ENCODE results near the gene SLC10A1. TPM values are rescaled to one million over a fixed set of nuclear protein-coding genes. Genes with fewer than 3 reads are reported as not detected.
A peak's percentile ranks its signal among the peaks of the same experiment; 100 is the strongest.
"Not testable (repeated sequence)": the region's sequence is repeated elsewhere in the genome, so short reads cannot be mapped to it uniquely, and the experiment has no call there.

The SLC10A1 gene
- total RNA-seq, 4 donors from 2014 or later = not detected

DNA sequence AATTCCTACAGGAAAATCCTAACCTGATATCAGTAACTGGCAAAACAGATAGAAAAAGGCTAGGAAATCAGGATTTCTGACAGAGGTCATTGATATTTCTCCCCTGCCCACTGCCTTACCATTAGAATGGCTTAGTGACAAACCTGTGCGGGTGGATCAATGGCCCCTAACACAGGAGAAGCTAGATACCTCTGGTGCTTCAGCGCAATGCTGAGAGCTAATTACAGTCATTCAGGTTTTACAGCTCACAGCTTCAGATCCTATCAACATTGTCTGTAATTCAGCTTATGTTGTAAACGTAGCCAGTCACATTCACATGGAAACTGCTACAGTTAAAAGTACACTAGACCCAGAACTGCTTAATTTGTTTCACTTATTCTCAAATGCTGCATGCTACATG lies 17.4 kb upstream of the SLC10A1 start:
- no peak for TF ChIP-seq CTCF (IDR thresholded peaks at IDR 0.05)
- no peak for TF ChIP-seq POLR2A (IDR thresholded peaks at IDR 0.05)
- DNase-seq (ENCODE audit: low spot score in 2 of 2) = no peak
- no peak overlapping the region for H3K4me3 ChIP-seq (ENCODE audit: low read depth, poor library complexity, severe bottlenecking)
- 43 to 50% methylated on average over 3 of the region's 3 CpGs for WGBS, 2 donors
- intact Hi-C loops (cut with DNase I; ENCODE audit: low total_unique reads) = no loop called here

DNA sequence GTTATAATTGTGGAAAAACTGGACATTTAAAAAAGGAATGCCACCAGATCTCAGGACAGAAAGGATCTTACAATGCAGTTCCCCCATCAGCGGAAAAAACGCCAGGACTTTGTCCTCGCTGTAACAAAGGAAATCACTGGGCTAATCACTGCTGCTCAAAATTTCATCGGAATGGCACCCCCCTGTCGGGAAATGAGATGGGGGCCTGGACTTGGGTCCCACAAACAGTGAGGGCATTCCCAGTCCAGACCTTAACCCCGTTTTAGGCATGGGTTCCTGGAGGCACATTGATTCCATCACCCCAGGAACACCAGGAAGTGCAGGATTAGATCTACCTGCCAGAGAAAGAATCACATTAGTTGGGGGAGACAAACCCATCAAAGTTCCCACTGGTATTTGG lies 16.3 kb upstream of the SLC10A1 start:
- intact Hi-C loops (cut with DNase I; ENCODE audit: low total_unique reads) = not testable (repeated sequence)

DNA sequence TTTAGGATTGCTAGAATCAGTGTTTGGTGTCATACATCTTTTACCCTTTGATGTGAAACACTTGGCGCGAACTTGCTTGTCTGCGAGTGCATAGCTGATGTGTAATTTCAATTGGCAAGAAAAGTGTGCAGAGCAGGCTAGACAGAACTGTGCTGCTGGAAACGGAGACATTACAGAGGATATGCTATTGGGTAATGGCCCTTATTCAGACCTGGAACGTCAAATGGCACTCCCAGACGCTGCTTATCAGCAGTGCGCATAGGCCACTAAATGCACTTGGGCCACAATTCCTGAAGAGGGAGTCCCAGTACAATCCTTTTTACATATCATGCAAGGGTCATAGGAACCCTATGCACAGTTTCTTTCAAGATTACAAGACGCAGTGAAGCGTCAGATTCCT lies 15.7 kb upstream of the SLC10A1 start:
- intact Hi-C loops (cut with DNase I; ENCODE audit: low total_unique reads) = no loop called here
- WGBS, 2 donors = 50 to 53% methylated on average over 9 of the region's 9 CpGs

More for the DNA sequence above, 16.3 kb upstream of the SLC10A1 start:
- WGBS, 2 donors = 76 to 79% methylated on average over 6 of the region's 6 CpGs
- peak in 1 of 2 donors; percentile 23 for DNase-seq (ENCODE audit: low spot score in 2 of 2)
- not testable (repeated sequence) for H3K4me3 ChIP-seq (ENCODE audit: low read depth, poor library complexity, severe bottlenecking)

DNA sequence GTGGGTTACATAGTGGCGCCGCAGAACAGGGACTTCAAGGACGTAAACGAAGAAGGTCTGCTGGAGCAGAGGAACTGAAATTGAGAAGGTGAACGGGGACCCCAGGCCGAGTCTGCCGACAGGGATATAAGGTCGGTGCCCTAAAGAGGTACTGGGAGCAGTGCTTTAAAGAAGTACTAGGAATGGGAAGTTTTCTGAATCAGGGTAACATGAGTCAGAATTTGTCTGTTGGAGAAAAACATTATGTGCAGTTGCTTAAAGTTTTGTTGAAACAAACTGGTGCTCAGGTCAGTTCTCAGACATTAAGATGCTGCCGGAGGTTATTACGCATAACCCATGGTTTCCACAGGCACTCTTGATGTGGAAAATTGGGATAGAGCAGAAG lies 14.8 kb upstream of the SLC10A1 start:
- TF ChIP-seq CTCF (IDR thresholded peaks at IDR 0.05) = no peak
- no peak for TF ChIP-seq POLR2A (IDR thresholded peaks at IDR 0.05)
- no peak overlapping the region for H3K4me3 ChIP-seq (ENCODE audit: low read depth, poor library complexity, severe bottlenecking)
- intact Hi-C loops (cut with DNase I; ENCODE audit: low total_unique reads) = no loop called here
- no peak for DNase-seq (ENCODE audit: low spot score in 2 of 2)
- WGBS, 2 donors = 89 to 93% methylated on average over 10 of the region's 10 CpGs

More for the DNA sequence above, 15.7 kb upstream of the SLC10A1 start:
- TF ChIP-seq POLR2A (IDR thresholded peaks at IDR 0.05) (no peak), CTCF (IDR thresholded peaks at IDR 0.05) (no peak)
- DNase-seq (ENCODE audit: low spot score in 2 of 2) = peak in 1 of 2 donors; percentile 37
- H3K4me3 ChIP-seq (ENCODE audit: low read depth, poor library complexity, severe bottlenecking) = no peak overlapping the region

GRCh38 chr14:69811227-69811867 lies 14.3 kb upstream of the SLC10A1 start:
- intact Hi-C loops (cut with DNase I; ENCODE audit: low total_unique reads) = no loop called here
- H3K4me3 ChIP-seq (ENCODE audit: low read depth, poor library complexity, severe bottlenecking) = no peak overlapping the region
- WGBS, 2 donors = 73 to 77% methylated on average over 13 of the region's 13 CpGs
- DNase-seq (ENCODE audit: low spot score in 2 of 2) = no peak
- TF ChIP-seq POLR2A (IDR thresholded peaks at IDR 0.05) = no peak
- TF ChIP-seq CTCF (IDR thresholded peaks at IDR 0.05) = no peak

DNA sequence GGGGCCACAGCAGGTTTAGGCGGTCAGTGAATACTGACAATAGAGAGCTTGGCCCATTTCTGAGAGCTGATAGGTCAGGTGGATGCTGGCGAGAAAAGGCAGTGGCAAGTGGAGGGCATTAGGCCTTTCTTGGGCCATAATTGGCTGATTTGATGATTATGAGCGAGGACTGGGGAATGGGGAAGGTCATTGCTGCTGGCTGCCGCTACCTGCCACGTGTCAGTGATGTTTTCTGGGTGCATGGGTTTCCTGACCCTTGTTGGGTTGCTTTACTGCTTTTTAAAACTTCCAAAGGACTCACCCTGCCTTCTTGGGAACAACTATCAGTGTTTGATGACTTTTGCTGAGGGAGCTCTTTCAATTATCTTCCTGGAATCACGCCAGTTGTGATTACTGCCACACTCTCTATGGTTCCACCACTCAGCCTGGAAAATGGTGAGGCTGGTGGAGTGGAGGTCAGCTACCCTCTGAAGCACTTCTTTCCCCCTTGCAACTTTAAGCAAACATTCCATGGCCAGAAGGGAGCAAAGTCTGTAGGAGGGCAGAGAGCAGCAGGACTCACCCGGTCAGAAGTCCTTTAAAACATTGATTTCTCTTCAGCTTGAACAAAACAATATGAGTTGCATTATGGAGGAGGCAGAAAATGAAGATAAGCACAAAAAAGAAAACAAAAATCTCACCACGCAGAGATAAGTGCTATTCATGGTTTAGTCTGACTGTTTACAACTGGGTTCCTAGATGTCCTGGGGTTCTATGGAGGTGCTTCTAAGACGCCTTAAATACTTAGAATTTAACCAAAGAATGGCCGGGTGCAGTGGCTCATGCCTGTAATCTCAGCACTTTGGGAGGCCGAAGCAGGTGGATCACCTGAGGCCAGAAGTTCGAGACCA lies 12.1 kb upstream of the SLC10A1 start:
- intact Hi-C loops (cut with DNase I; ENCODE audit: low total_unique reads) = no loop called here
- peak in 1 of 2 donors; percentile 39 for DNase-seq (ENCODE audit: low spot score in 2 of 2)
- no peak overlapping the region for H3K4me3 ChIP-seq (ENCODE audit: low read depth, poor library complexity, severe bottlenecking)
- no peak for TF ChIP-seq POLR2A (IDR thresholded peaks at IDR 0.05)
- TF ChIP-seq CTCF (IDR thresholded peaks at IDR 0.05) = no peak
- WGBS, 2 donors = 78 to 80% methylated on average over 12 of the region's 12 CpGs
